Activated CD4-positive, alpha-beta T cell treated with anti-CD3 and anti-CD28 coated beads, Interleukin-2, amount 50 U/mL, for 16 hours (primary cell): ENCODE results near the gene CELF3.
"Not testable (repeated sequence)": the region's sequence is repeated elsewhere in the genome, so short reads cannot be mapped to it uniquely, and the experiment has no call there.

Experiments used
- DNase-seq: peaks from one replicate; pipeline ENCODE4 v3.0.0-alpha.2; 2020

Gene CELF3

GRCh38 chr1:151693057-151693651 lies 23.4 kb downstream of the CELF3 start:
- no peak for DNase-seq

GRCh38 chr1:151692226-151692625 lies 24.4 kb downstream of the CELF3 start:
- no peak for DNase-seq

GRCh38 chr1:151689494-151689893 lies 27.1 kb downstream of the CELF3 start:
- no peak for DNase-seq

GRCh38 chr1:151686561-151686960 lies 30.0 kb downstream of the CELF3 start:
- no peak for DNase-seq

- DNase-seq = no peak
These were observed 32.5 kb downstream of the CELF3 start for GRCh38 chr1:151684128-151684527.

GRCh38 chr1:151682901-151683300 lies 33.7 kb downstream of the CELF3 start:
- DNase-seq = not testable (repeated sequence)

- DNase-seq = no peak
These were observed 34.7 kb downstream of the CELF3 start for GRCh38 chr1:151681923-151682322.

GRCh38 chr1:151680826-151681225 lies 35.8 kb downstream of the CELF3 start:
- DNase-seq = peak; percentile 14

- no peak for DNase-seq
These were observed 36.2 kb downstream of the CELF3 start for GRCh38 chr1:151680391-151680790.

GRCh38 chr1:151673407-151673806 lies 43.2 kb downstream of the CELF3 start:
- no peak for DNase-seq

- DNase-seq = not testable (repeated sequence)
These were observed 46.4 kb downstream of the CELF3 start for GRCh38 chr1:151670036-151670675.

GRCh38 chr1:151668090-151668489 lies 48.5 kb downstream of the CELF3 start:
- DNase-seq = no peak

- no peak for DNase-seq
These were observed 54.9 kb downstream of the CELF3 start for GRCh38 chr1:151661751-151662150.

GRCh38 chr1:151655371-151655770 lies 61.2 kb downstream of the CELF3 start:
- no peak for DNase-seq

- DNase-seq = no peak
These were observed 63.2 kb downstream of the CELF3 start for GRCh38 chr1:151653397-151653796.
